ENCODE results near the gene PRKAG2. TPM values are rescaled to one million over a fixed set of nuclear protein-coding genes. Genes with fewer than 3 reads are reported as not detected.

The PRKAG2 gene
- total RNA-seq, 1 donor from 2014 or later, result 17.9 TPM

DNA sequence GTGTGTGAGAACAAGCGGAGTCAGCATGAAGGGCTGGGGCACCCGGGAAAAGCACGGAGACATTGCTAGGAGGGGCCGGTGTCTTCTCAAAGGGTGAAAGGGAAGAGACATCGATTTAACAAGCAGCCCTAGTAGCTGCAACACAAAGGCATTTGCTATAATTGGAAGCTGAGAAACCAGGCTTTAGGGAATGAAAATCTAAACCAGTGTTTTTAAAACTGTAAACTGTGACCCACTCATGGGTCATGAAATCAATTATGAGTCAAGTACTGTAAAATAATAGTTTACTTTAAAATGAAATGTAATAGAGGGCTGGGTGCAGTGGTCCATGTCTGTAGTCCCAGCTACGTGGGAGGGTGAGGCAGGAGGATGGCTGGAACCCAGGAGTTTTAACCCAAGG, 228.5 kb downstream of the PRKAG2 start:
- DNase-seq (ENCODE audit: extremely low spot score, unreplicated experiment), result no peak
- Mint-ChIP-seq H3K4me3 (no peak overlapping the region), H3K9me3 (peaks cover 4% of the 10 kb centered on the region), H3K36me3 (no peaks in the 10 kb centered on the region), H3K27me3 (peaks cover 3% of the 10 kb centered on the region), H3K4me1 (ENCODE audit: unreplicated experiment) (no peaks in the 10 kb centered on the region), H3K27ac (no peak overlapping the region)
- TF ChIP-seq, protein P1, sequence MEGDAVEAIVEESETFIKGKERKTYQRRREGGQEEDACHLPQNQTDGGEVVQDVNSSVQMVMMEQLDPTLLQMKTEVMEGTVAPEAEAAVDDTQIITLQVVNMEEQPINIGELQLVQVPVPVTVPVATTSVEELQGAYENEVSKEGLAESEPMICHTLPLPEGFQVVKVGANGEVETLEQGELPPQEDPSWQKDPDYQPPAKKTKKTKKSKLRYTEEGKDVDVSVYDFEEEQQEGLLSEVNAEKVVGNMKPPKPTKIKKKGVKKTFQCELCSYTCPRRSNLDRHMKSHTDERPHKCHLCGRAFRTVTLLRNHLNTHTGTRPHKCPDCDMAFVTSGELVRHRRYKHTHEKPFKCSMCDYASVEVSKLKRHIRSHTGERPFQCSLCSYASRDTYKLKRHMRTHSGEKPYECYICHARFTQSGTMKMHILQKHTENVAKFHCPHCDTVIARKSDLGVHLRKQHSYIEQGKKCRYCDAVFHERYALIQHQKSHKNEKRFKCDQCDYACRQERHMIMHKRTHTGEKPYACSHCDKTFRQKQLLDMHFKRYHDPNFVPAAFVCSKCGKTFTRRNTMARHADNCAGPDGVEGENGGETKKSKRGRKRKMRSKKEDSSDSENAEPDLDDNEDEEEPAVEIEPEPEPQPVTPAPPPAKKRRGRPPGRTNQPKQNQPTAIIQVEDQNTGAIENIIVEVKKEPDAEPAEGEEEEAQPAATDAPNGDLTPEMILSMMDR (conservative IDR thresholded peaks at IDR 0.05), result no peak

DNA sequence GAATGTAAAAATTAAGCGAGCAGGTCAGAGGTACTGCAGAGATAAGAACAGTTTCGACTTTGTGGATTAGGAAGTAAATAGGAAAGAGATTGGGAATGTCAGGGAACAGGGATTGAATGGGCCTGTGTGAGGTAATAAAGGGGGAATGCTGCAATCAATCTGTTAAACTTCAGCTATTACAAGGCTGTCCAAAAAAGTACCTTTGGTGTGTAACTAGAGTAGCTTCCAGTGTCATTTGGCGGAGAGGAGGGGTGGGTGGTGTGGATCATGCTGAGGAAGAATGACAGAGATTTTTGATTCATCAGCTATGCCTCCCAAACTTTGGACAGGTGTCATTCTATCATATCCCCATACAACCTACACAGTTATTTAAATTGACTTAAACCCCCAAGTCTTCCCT, 229.0 kb downstream of the PRKAG2 start:
- Mint-ChIP-seq H3K9me3 (peaks cover 4% of the 10 kb centered on the region), H3K4me3 (no peak overlapping the region)
- DNase-seq (ENCODE audit: extremely low spot score, unreplicated experiment), result no peak

DNA sequence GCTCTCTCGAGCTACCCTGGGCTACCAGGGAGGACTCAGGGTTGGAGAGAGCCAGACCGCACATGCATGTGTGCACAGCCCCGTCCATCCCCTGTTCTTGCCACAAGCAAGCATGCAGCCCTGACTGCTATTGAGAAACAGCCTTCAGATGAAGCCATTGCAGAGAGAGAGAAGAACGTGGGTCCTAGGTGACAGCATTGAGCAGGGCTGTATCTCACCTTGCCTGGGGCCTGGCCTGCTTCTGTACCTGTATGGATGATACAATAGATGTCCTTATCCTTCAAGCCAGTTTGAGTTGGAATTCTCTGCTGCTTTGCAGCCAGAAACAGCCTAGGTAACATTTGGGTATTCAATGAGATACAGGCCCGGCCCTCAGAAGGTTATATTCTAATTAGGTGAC, 229.9 kb downstream of the PRKAG2 start:
- TF ChIP-seq, protein P1 (conservative IDR thresholded peaks at IDR 0.05), result no peak
- peaks cover 4% of the 10 kb centered on the region for H3K9me3 Mint-ChIP-seq
- no peaks in the 10 kb centered on the region for H3K4me1 Mint-ChIP-seq (ENCODE audit: unreplicated experiment)
- no peak overlapping the region for H3K27ac Mint-ChIP-seq
- DNase-seq (ENCODE audit: extremely low spot score, unreplicated experiment), result no peak
- H3K36me3 Mint-ChIP-seq, result no peaks in the 10 kb centered on the region
- H3K4me3 Mint-ChIP-seq, result no peak overlapping the region
- peaks cover 3% of the 10 kb centered on the region for H3K27me3 Mint-ChIP-seq

More for the DNA sequence above, 229.0 kb downstream of the PRKAG2 start:
- Mint-ChIP-seq H3K4me1 (ENCODE audit: unreplicated experiment) (no peaks in the 10 kb centered on the region), H3K36me3 (no peaks in the 10 kb centered on the region), H3K27me3 (peaks cover 3% of the 10 kb centered on the region), H3K27ac (no peak overlapping the region)
- TF ChIP-seq, protein P1 (conservative IDR thresholded peaks at IDR 0.05), result no peak

DNA sequence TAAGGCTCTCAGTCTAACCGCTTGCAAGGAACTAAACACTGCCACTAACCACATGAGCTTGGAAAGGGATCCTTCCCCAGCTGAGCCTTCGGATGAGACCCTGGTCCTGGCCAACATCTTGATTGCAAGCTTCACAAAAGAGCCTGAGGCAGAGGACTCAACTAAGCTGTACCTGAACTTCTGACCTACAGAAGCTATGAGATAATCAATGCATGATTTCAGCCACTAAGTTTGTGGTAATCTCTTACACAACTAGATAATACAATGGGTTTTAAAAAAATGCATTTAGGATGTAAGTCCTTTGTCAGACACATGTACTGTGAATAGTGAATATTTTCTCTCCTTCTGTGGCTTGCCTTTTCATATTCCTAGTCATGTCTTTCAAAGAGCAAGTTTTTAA, 231.6 kb downstream of the PRKAG2 start:
- no peak overlapping the region for H3K27ac Mint-ChIP-seq
- no peaks in the 10 kb centered on the region for H3K36me3 Mint-ChIP-seq
- TF ChIP-seq, protein P1 (conservative IDR thresholded peaks at IDR 0.05), result no peak
- no peak for DNase-seq (ENCODE audit: extremely low spot score, unreplicated experiment)
- H3K9me3 Mint-ChIP-seq, result peaks cover 4% of the 10 kb centered on the region
- peaks cover 3% of the 10 kb centered on the region for H3K27me3 Mint-ChIP-seq
- no peaks in the 10 kb centered on the region for H3K4me1 Mint-ChIP-seq (ENCODE audit: unreplicated experiment)
- H3K4me3 Mint-ChIP-seq, result no peak overlapping the region

DNA sequence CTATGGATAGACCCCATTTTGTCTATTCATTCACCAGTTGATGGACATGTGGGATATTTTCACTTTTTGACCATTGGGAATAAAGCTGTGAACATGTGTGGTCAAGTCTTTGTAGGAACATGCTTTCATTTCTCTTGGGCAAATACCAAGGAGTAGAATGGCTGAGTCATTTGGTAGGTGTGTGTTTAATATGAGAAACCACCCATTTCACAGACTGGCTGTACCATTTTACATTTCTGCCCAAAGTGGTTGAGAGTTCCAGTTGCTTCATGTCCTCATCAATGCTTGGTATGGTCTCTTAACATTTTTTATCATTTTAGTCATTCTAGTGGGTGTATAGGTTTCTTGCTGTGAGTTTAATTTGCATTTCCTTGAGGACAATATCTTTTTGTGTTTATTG, 232.4 kb downstream of the PRKAG2 start:
- Mint-ChIP-seq H3K9me3 (peaks cover 4% of the 10 kb centered on the region), H3K27ac (no peak overlapping the region), H3K27me3 (peaks cover 3% of the 10 kb centered on the region), H3K4me3 (no peak overlapping the region), H3K4me1 (ENCODE audit: unreplicated experiment) (no peaks in the 10 kb centered on the region), H3K36me3 (no peaks in the 10 kb centered on the region)
- TF ChIP-seq, protein P1 (conservative IDR thresholded peaks at IDR 0.05), result no peak
- no peak for DNase-seq (ENCODE audit: extremely low spot score, unreplicated experiment)

DNA sequence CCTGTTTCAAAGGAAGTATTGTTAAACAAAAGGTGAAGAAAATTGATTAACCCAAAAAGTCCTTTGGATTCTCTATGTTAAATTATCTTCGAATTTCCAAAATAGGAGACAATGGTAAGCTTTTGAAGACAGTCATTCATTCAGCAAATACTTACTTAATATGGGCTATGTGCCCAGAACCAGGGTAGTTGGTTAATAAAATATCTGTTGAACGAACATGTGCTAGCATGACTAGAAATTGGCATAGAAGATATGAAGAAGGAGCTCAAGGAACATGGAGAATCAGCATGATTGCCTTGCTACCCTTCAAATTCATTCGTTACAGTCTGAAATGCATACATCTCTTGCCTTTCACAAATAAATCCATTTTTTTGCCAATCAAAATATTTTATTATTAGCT, 234.2 kb downstream of the PRKAG2 start:
- H3K27ac Mint-ChIP-seq, result no peak overlapping the region
- H3K27me3 Mint-ChIP-seq, result peaks cover 3% of the 10 kb centered on the region
- H3K9me3 Mint-ChIP-seq, result peaks cover 4% of the 10 kb centered on the region
- TF ChIP-seq, protein P1 (conservative IDR thresholded peaks at IDR 0.05), result no peak
- H3K4me3 Mint-ChIP-seq, result no peak overlapping the region
- H3K4me1 Mint-ChIP-seq (ENCODE audit: unreplicated experiment), result peaks cover 2% of the 10 kb centered on the region
- no peak for DNase-seq (ENCODE audit: extremely low spot score, unreplicated experiment)
- H3K36me3 Mint-ChIP-seq, result no peaks in the 10 kb centered on the region

All from type B pancreatic cell (in vitro differentiated cells).